ENCODE data around the gene PLCXD1. TPM values are rescaled to one million over a fixed set of nuclear protein-coding genes. Genes with fewer than 3 reads are reported as not detected.
A peak's percentile ranks its signal among the peaks of the same experiment; 100 is the strongest.
"Not testable (repeated sequence)": the region's sequence is repeated elsewhere in the genome, so short reads cannot be mapped to it uniquely, and the experiment has no call there.

The PLCXD1 gene
- polyA plus RNA-seq, 5 donors = 29.3 to 43.2 (median 36.5) TPM

DNA sequence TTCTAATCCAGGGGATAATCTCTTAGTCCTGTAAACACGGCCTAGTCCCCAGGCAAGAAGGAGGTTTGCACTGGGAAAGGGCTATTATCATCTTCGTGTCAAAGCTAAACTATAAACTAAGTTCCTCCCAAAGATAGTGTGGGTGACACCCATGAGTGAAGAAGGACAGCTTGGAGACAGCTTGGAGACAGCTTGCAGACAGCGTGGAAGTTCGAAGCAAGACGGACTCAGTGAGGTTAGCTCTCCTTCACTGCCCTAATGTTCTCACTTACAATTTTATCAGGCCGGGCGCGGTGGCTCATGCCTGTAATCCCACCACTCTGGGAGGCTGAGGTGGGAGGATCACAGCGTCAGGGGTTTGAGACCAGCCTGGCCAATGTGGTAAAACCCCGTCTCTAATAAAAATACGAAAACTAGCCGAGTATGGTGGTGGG, 19.2 kb upstream of the PLCXD1 start:
- no peak for DNase-seq

DNA sequence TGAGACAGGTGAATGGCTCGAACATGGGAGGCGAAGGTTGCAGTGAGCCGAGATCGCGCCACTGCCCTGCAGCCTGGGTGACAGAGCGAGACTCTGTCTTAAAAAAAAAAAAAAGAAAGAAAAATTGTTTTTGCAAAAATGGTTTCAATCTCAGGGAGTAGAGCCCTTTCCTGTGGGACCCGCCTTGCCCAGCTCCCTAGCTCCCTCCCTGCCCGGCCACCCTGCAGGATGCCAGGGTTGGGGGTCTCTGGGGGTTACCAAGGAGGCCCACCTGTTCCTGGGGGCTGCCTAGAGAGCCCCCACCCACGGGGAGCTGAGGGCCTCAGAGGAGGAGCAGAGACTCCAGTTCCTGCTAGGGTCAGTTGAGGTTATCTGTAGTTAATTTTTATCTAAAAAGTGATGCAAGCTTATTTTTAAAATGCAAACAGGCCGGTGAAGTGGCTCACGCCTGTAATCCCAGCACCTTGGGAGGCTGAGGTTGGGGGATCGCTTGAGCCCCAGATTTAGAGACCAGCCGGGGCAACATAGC, 18.7 kb upstream of the PLCXD1 start:
- no peak for DNase-seq

GRCh38 chrX:264006-264405, 17.2 kb upstream of the PLCXD1 start:
- DNase-seq = not testable (repeated sequence)

- no peak for DNase-seq
Measured at GRCh38 chrX:264634-265455, 16.3 kb upstream of the PLCXD1 start.

GRCh38 chrX:265502-265901, 15.7 kb upstream of the PLCXD1 start:
- DNase-seq = no peak

- DNase-seq = no peak
Measured at GRCh38 chrX:267771-268261, 13.4 kb upstream of the PLCXD1 start.

- peak in 1 of 2 donors; percentile 19 for DNase-seq
Measured at GRCh38 chrX:270848-271367, 10.3 kb upstream of the PLCXD1 start.

- no peak for DNase-seq
Measured at GRCh38 chrX:274904-275475, 6.2 kb upstream of the PLCXD1 start.

DNA sequence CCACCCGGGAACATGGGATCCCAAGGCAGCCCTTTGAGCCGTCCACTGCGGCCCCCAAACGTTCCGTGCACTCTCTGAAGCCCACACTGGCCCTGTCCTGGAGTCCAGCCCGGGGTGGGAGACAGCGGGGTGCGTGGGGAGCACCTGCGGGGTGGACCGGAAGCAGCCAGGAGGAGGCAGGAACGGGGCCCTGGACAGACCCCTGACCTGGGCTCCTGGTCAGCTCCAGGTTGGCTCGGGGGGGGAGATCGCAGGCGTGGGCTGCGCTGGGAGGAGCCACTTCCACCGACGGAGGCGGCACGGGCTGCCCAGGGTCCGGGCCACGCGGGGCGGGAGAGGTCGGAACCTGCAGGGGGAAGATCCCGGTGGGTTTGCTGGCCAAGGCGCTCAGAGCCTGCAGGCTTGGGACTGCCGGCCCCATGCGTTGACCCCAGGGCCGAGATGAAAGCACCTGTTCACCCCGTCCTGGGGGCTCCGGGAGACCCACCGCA, 5.7 kb upstream of the PLCXD1 start:
- DNase-seq = no peak

DNA sequence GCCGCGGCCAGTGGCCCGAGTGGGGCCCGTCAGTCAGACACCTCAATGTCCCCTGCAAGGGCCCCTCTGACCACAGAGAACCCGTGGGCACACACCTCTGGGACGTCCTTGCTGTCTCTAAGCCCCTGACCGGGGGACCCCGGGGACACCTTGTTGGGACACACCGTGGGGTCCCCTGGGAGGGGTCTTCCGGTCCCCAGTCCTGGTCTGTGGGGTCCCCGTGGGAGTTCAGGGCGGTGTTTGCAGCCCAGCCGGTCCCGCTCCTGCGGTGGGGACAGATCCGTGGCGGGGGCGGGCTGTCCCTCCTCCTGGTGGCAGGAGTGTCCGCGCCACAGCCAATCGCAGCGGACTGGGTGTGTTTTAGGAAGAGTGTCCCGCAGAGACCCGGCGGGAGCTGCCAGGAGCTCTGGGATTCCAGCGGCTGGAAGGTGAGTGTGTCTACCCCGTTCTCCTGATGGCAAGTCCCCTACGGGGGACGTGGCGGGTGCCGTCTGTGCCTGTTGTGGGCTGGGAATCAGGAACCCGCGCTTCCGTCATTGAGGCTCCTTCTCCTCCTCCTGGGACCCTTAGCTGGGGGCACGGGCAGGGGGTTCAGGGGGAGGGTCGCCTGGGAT, 5.1 kb upstream of the PLCXD1 start:
- peak in 1 of 2 donors; percentile 20 for DNase-seq

- no peak for DNase-seq
Measured at GRCh38 chrX:276581-277201, 4.5 kb upstream of the PLCXD1 start.

DNA sequence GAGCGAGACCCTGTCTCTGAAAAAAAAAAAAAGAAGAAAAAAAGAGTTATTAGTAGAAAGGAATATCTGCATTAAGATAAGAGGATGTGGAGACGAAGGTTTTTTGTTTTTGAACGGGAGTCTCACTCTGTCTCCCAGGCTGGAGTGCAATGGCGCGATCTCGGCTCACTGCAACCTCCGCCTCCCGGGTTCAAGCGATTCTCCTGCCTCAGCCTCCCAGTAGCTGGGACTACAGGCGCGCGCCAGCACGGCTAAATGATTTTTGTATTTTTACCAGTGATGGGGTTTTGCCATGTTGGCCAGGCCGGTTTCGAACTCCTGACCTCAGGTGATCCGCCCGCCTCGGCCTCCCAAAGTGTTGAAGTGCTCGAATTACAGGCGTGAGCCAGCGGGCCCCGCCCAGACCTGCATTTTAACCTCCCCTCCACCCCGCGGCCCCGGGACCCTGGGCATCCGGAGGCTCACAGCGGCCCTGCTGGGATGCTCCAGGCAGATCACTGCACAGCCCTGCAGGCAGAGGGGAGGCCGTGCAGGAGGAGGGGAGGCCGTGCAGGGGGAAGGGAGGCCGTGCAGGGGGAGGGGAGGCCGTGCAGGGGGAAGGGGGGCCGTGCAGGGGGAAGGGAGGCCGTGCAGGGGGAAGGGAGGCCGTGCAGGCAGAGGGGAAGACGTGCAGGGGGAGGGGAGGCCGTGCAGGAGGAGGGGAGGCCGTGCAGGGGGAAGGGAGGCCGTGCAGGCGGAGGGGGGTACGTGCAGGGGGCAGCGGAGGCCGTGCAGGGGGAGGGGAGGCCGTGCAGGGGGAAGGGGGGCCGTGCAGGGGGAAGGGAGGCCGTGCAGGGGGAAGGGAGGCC, 1.2 kb upstream of the PLCXD1 start:
- DNase-seq = not testable (repeated sequence)

DNA sequence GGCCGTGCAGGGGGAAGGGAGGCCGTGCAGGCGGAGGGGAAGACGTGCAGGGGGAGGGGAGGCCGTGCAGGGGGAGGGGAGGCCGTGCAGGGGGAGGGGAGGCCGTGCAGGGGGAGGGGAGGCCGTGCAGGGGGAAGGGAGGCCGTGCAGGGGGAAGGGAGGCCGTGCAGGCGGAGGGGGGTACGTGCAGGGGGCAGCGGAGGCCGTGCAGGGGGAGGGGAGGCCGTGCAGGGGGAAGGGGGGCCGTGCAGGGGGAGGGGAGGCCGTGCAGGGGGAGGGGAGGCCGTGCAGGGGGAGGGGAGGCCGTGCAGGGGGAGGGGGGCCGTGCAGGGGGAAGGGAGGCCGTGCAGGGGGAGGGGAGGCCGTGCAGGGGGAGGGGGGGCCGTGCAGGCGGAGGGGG, 459 bp upstream of the PLCXD1 start:
- DNase-seq = not testable (repeated sequence)

DNA sequence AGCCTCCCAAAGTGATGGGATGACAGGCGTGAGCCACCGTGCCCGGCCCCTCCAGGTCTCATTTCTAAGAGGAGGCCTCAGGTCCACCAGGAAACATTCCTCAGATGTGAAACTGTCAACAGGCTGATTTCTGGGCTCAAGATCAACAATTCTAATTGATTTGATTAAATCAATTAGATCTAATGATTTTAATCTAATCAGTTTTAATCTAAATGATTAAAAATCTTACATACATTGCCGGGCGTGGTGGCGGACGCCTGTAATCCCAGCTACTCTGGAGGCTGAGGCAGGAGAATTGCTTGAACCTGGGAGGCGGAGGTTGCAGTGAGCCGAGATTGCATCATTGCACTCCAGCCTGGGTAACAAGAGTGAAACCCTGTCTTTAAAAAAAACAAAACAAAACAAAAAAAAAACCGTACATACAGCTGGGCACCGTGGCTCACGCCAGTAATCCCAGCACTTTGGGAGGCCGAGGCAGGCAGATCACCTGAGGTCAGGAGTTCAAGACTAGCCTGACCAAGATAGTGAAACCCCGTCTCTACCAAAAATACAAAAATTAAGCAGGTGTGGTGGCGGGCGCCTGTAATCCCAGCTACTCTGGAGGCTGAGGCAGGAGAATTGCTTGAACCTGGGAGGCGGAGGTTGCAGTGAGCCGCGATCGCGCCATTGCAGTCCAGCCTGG, 960 bp downstream of the PLCXD1 start:
- not testable (repeated sequence) for DNase-seq

- peak; percentile 85 to 87 for DNase-seq
Measured at GRCh38 chrX:283115-283845, 2.1 kb downstream of the PLCXD1 start.

- DNase-seq = no peak
Measured at GRCh38 chrX:285076-285677, 4.0 kb downstream of the PLCXD1 start.

DNA sequence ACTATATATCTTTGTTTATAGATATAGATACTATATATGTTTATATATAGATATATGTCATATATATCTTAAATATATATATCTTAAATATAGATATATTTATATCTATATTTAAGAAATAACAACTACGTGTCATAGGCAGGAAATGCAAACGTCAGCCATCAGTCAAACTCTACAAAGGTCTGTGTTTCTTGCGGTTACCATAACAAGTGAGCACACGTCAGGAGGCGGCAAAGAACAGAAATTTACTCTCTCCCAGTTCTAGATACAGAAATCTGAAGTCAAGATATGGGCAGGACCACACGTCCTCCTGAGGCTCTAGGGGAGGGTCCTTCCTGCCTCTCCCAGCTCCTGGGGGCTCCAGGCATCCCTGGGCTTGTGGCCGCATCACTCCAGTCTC, 6.5 kb downstream of the PLCXD1 start:
- DNase-seq = no peak

GRCh38 chrX:288561-288991, 7.4 kb downstream of the PLCXD1 start:
- DNase-seq = no peak
